Fibroblast of lung (primary cell): ENCODE measurements around the gene MACROD2. TPM values are rescaled to one million over a fixed set of nuclear protein-coding genes. Genes with fewer than 3 reads are reported as not detected.
A peak's percentile ranks its signal among the peaks of the same experiment; 100 is the strongest.

ENCODE experiments used
- DNase-seq, 2 donors: peaks; one replicate each; pipeline versions ENCODE4 v3.0.0 to v3.0.0-alpha.2; 2010; ENCODE audit warnings: low read depth in 2 of 2
- H2AFZ ChIP-seq: 2 replicates; pipeline ENCODE4 v1.5.1; 2012; ENCODE audit warnings: low read length, control low read depth, inconsistent platforms
- H3K27ac ChIP-seq: 2 replicates; pipeline ENCODE4 v1.5.1; 2011; ENCODE audit warnings: low read length, control low read depth; ENCODE audit not compliant: insufficient read depth
- H3K27me3 ChIP-seq: 2 replicates; pipeline ENCODE4 v1.5.1; 2011; ENCODE audit warnings: mild to moderate bottlenecking, low read length; ENCODE audit not compliant: control insufficient read depth, insufficient read depth
- H3K36me3 ChIP-seq: 2 replicates; pipeline ENCODE4 v1.5.1; 2011; ENCODE audit warnings: low read length; ENCODE audit not compliant: control insufficient read depth, insufficient read depth
- H3K4me1 ChIP-seq: 2 replicates; pipeline ENCODE4 v1.5.1; 2011; ENCODE audit warnings: low read length; ENCODE audit not compliant: control insufficient read depth, insufficient read depth; ENCODE audit errors: extremely low read depth
- H3K4me2 ChIP-seq: 2 replicates; pipeline ENCODE4 v1.5.1; 2011; ENCODE audit warnings: low read length, control low read depth; ENCODE audit not compliant: insufficient read depth; ENCODE audit errors: extremely low read depth
- H3K4me3 ChIP-seq, 4 experiments: fragments of 200-600 bp in 1 of 4; sonication (generic) in 1 of 4; replicated peaks in 1 of 4; 2 replicates each; pipeline ENCODE4 v1.5.1; 2011 to 2016; ENCODE audit warnings: low read length in 4 of 4, low read depth in 3 of 4, mild to moderate bottlenecking in 3 of 4, control low read depth in 2 of 4, inconsistent platforms in 1 of 4, mixed read lengths in 1 of 4; ENCODE audit not compliant: insufficient read depth in 1 of 4; ENCODE audit errors: control extremely low read depth in 1 of 4
- H3K79me2 ChIP-seq: 2 replicates; pipeline ENCODE4 v1.5.1; 2012; ENCODE audit warnings: mild to moderate bottlenecking, low read length, inconsistent platforms; ENCODE audit not compliant: control insufficient read depth, insufficient read depth
- H3K9ac ChIP-seq: 2 replicates; pipeline ENCODE4 v1.5.1; 2011; ENCODE audit warnings: mild to moderate bottlenecking, low read length, control low read depth; ENCODE audit not compliant: insufficient read depth
- H3K9me3 ChIP-seq: 2 replicates; pipeline ENCODE4 v1.5.1; 2012; ENCODE audit warnings: low read depth, low read length; ENCODE audit not compliant: control insufficient read depth, insufficient read depth
- H4K20me1 ChIP-seq: 2 replicates; pipeline ENCODE4 v1.5.1; 2011; ENCODE audit warnings: low read length; ENCODE audit not compliant: control insufficient read depth, insufficient read depth; ENCODE audit errors: extremely low read depth
- EZH2 ChIP-seq: IDR thresholded peaks from 2 replicates; pipeline ENCODE4 v1.5.1; 2012; ENCODE audit warnings: low read length, control low read depth, mild to moderate bottlenecking; ENCODE audit errors: missing control alignments
- polyA plus RNA-seq, 2 donors: library from polyadenylated mRNA; depleted of rRNA in 1 of 2; stranded (reverse) in 1 of 2; unstranded in 1 of 2; fragments of >200 nt; gene quantifications; 2 replicates each; pipeline ENCODE4 v1.2.1, GENCODE V29; 2011 to 2012; ENCODE audit warnings: missing spikeins in 1 of 2
- total RNA-seq: library from RNA; depleted of rRNA; stranded (reverse); fragments of >200 nt; gene quantifications from 2 replicates; pipeline ENCODE4 v1.2.1, GENCODE V29; 2014
- TF ChIP-seq, protein P1 (sequence below), 2 donors: IDR thresholded peaks in 1 of 2; conservative IDR thresholded peaks in 1 of 2; 1 replicate in 1 of 2; 2 replicates in 1 of 2; pipeline ENCODE4 v1.5.1; 2011 to 2012; ENCODE audit warnings: low read length in 2 of 2, control low read depth in 1 of 2, inconsistent platforms in 1 of 2, low read depth in 1 of 2, mild to moderate bottlenecking in 1 of 2

The MACROD2 gene
- total and polyA plus RNA-seq, 2 donors (not counting 1 experiment from before 2014, with no cell fraction given) = 0.54 to 1.7 TPM

DNA sequence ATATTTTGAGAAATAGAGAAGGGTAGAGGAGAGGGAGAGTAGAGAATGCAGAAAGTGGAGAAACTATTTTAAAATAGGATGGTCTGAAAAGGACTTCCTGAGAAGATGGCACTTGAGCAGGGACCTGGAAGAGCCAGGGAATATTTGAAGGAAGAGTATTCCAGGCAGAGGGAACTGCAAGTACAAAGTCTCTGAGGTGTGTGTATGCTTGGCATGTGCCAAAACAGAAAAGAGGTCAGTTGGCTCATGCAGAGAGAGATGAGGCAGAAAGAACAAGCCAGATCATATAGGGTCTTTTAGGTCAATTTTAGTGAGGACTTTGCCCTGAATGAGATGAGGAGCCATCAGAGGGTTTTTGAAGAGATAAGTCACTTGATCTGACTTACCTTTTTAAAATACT, 196.2 kb downstream of the MACROD2 start:
- Histone ChIP-seq H3K36me3 (no peaks in the 10 kb centered on the region), H3K27ac (no peak overlapping the region), H2AFZ (no peak overlapping the region), H4K20me1 (no peaks in the 10 kb centered on the region), H3K4me2 (no peak overlapping the region), H3K9ac (no peak overlapping the region), H3K9me3 (no peaks in the 10 kb centered on the region), H3K27me3 (no peaks in the 10 kb centered on the region), H3K4me1 (peaks cover 6% of the 10 kb centered on the region), H3K4me3 (no peak overlapping the region), H3K79me2 (no peaks in the 10 kb centered on the region)
- DNase-seq = no peak
- TF ChIP-seq, protein P1, sequence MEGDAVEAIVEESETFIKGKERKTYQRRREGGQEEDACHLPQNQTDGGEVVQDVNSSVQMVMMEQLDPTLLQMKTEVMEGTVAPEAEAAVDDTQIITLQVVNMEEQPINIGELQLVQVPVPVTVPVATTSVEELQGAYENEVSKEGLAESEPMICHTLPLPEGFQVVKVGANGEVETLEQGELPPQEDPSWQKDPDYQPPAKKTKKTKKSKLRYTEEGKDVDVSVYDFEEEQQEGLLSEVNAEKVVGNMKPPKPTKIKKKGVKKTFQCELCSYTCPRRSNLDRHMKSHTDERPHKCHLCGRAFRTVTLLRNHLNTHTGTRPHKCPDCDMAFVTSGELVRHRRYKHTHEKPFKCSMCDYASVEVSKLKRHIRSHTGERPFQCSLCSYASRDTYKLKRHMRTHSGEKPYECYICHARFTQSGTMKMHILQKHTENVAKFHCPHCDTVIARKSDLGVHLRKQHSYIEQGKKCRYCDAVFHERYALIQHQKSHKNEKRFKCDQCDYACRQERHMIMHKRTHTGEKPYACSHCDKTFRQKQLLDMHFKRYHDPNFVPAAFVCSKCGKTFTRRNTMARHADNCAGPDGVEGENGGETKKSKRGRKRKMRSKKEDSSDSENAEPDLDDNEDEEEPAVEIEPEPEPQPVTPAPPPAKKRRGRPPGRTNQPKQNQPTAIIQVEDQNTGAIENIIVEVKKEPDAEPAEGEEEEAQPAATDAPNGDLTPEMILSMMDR (conservative IDR thresholded peaks at IDR 0.05 in 1 of 2, IDR thresholded peaks at IDR 0.05 in 1 of 2; ENCODE audit: low read depth in 1 of 2, low read length in 2 of 2) = no peak
- TF ChIP-seq EZH2 = no peak

DNA sequence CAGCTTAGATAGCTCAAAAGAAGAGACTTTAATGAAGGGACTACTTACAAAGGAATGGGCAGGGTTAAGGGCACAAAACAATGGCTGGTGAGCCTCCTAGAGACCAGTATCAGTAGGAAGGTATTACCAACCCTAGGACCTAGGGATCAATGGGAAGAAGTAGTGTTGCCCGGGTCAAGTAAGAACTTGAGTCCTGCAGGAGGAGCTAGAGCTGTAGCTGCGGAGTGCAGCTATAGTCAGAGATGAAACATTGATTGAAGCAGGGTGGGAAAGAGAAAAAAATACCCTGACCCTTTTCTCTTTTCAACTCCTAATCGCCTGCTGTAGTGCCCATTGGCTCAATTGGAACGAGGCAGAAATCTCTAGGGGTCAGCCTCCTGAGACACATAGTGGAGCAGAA, 198.1 kb downstream of the MACROD2 start:
- Histone ChIP-seq H3K4me3 (no peak overlapping the region), H3K4me1 (peaks cover 10% of the 10 kb centered on the region), H3K36me3 (no peaks in the 10 kb centered on the region), H3K4me2 (no peak overlapping the region), H3K27me3 (no peaks in the 10 kb centered on the region), H3K79me2 (no peaks in the 10 kb centered on the region), H3K27ac (no peak overlapping the region), H3K9ac (no peak overlapping the region), H2AFZ (no peak overlapping the region), H3K9me3 (no peaks in the 10 kb centered on the region), H4K20me1 (no peaks in the 10 kb centered on the region)
- no peak for TF ChIP-seq EZH2
- TF ChIP-seq, protein P1 (conservative IDR thresholded peaks at IDR 0.05 in 1 of 2, IDR thresholded peaks at IDR 0.05 in 1 of 2; ENCODE audit: low read depth in 1 of 2, low read length in 2 of 2) = no peak
- DNase-seq = no peak

DNA sequence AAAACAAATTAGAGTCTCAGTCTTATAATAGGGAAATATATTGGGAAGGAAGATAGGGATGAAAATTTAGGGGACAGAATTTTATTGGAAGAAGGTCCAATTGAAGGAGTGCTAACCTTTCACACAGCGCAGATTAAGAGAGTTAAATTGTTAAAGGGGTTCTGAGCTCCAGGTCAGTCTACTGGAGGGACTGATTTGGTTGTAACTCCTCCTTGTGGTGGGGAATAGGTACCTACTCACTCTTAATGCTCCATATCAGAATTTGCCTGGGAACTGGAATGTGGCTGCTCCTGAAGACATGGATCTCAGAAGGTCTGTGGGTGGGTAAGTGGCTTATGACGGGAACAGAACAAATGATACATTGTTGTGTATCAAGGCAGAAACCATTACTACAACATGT, 198.6 kb downstream of the MACROD2 start:
- H3K4me1 ChIP-seq = peaks cover 10% of the 10 kb centered on the region
- H3K79me2 ChIP-seq = no peaks in the 10 kb centered on the region
- H3K27me3 ChIP-seq = no peaks in the 10 kb centered on the region
- no peaks in the 10 kb centered on the region for H4K20me1 ChIP-seq
- DNase-seq = no peak
- TF ChIP-seq, protein P1 (conservative IDR thresholded peaks at IDR 0.05 in 1 of 2, IDR thresholded peaks at IDR 0.05 in 1 of 2; ENCODE audit: low read depth in 1 of 2, low read length in 2 of 2) = peak in 1 of 2 donors; percentile 21
- TF ChIP-seq EZH2 = no peak
- no peaks in the 10 kb centered on the region for H3K9me3 ChIP-seq
- H2AFZ ChIP-seq = no peak overlapping the region
- no peak overlapping the region for H3K27ac ChIP-seq
- no peak overlapping the region for H3K4me3 ChIP-seq
- H3K36me3 ChIP-seq = no peaks in the 10 kb centered on the region
- no peak overlapping the region for H3K9ac ChIP-seq
- no peak overlapping the region for H3K4me2 ChIP-seq
